Stomach (tissue), 9 donors: Measurements from ENCODE around the gene LRRC72. TPM values are rescaled to one million over a fixed set of nuclear protein-coding genes. Genes with fewer than 3 reads are reported as not detected.
A peak's percentile ranks its signal among the peaks of the same experiment; 100 is the strongest.

Experiments
- DNase-seq, 2 donors: peaks; one replicate each; pipeline versions ENCODE4 v3.0.0 to v3.0.0-alpha.2; 2013 to 2019
- H3K27ac ChIP-seq, 5 donors: fragments of 200-600 bp in 4 of 5; sonication (generic) in 4 of 5; one replicate each; pipeline ENCODE4 v1.5.1; 2013 to 2019; ENCODE audit warnings: mild to moderate bottlenecking in 1 of 5, moderate library complexity in 1 of 5
- H3K27me3 ChIP-seq, 3 donors: fragments of 200-600 bp; sonication (generic); one replicate each; pipeline ENCODE4 v1.5.1; 2017 to 2019; ENCODE audit warnings: mixed run types in 1 of 3
- H3K36me3 ChIP-seq, 4 donors: fragments of 200-600 bp; sonication (generic); 1 replicate in 3 of 4; 2 replicates in 1 of 4; pipeline ENCODE4 v1.5.1; 2016 to 2019
- H3K4me1 ChIP-seq, 4 donors: fragments of 200-600 bp; sonication (generic); one replicate each; pipeline ENCODE4 v1.5.1; 2016 to 2019
- H3K4me3 ChIP-seq, 4 donors: fragments of 200-600 bp; sonication (generic) in 3 of 4; one replicate each; pipeline ENCODE4 v1.5.1; 2016 to 2019; ENCODE audit warnings: mild to moderate bottlenecking in 1 of 4
- H3K9me3 ChIP-seq, 4 donors: fragments of 200-600 bp; sonication (generic); one replicate each; pipeline ENCODE4 v1.5.1; 2016 to 2019
- EP300 ChIP-seq: sonication (generic); formaldehyde crosslinking; IDR thresholded peaks from one replicate; pipeline ENCODE4 v1.6.1; 2017; ENCODE audit warnings: antibody characterized with exemption
- POLR2A ChIP-seq, 4 donors: fragments of 450-650 bp; IDR thresholded peaks; one replicate each; pipeline ENCODE4 v1.6.1; 2016; ENCODE audit warnings: antibody characterized with exemption in 4 of 4, control low read depth in 2 of 4, mild to moderate bottlenecking in 1 of 4, moderate library complexity in 1 of 4
- POLR2AphosphoS5 ChIP-seq, 3 donors: sonication (generic); formaldehyde crosslinking; IDR thresholded peaks; one replicate each; pipeline ENCODE4 v1.6.1; 2016; ENCODE audit warnings: antibody characterized with exemption in 3 of 3
- WGBS, 5 donors: extraction: QIAGEN DNeasy Blood & Tissue Kit in 3 of 5; methylation state at CpG; one replicate each; pipeline versions ENCODE4 v1.1.5 to v1.1.7; 2013 to 2018; 5-methylcytosine and 5-hydroxymethylcytosine counted together
- intact Hi-C: fragments of 100-400 bp; cut with DNase I; formaldehyde crosslinking; loops from one replicate; pipeline ENCODE4 v1.15.1; 2023; ENCODE audit warnings: low total_unique reads
- polyA plus RNA-seq, 3 donors: library from polyadenylated mRNA; stranded (reverse); fragments of 200-250 nt; gene quantifications; one replicate each; pipeline ENCODE4 v1.2.3, GENCODE V29; 2013
- total RNA-seq, 5 donors: library from RNA; depleted of rRNA; stranded (reverse); fragments of >200 nt; gene quantifications; one replicate each; pipeline versions ENCODE4 v1.1.0 to v1.2.3, GENCODE V29; 2014 to 2016
- TF ChIP-seq, protein P1 (sequence below), 7 experiments: fragments of 450-650 bp in 4 of 7; fragments of 200-600 bp in 3 of 7; sonication (generic) in 3 of 7; IDR thresholded peaks; one replicate each; pipeline ENCODE4 v1.5.1; 2016 to 2019; ENCODE audit warnings: antibody characterized with exemption in 7 of 7, control low read depth in 2 of 7, mild to moderate bottlenecking in 1 of 7
- donor health status: healthy with polysubstance abuse.
- donor health status: Bipolar disorder and iron deficiency.
- donor health status: healthy.

Gene LRRC72
- total and polyA plus RNA-seq, 8 donors: not detected

DNA sequence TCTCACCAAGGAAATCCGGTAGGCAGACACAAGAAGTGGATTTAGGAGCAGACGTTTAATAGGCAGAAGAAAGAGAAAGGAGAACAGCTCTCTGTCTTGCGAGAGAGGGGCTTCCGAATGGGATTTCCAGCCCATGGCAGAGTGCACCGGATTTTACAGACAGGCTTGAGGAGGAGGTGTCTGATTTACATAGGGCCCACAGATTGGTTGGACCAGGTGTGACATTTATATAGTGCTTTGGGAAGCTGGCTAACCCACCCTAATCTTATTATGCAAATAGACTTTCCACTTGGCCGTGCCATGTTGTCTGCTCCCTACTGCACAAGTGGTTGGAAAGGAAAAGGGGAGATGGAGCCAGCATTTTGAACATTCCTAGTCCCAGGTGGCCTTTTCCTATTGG, 61.2 kb downstream of the LRRC72 start:
- WGBS, 5 donors: 50 to 71% (median 51%) methylated on average over 6 of the region's 6 CpGs

DNA sequence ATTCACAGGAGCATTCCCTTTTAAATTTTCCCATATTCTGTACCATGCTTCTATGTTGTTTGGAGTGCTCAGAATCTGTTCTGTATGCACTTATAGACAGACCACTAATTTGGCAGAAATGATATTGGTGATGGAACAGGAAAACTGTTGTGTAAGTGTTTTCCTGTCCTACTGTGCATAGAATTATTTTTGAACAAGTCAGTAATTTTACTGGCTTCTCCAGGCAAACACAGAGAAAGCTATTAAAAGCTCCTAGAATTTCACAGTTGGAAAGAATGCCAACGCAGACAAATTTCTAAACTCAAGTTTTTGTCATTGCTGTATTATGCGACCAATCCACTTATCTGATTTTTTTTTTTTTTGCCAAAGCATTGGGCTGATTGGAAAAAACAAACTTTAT, 63.3 kb downstream of the LRRC72 start:
- no peak overlapping the region for H3K4me3 ChIP-seq
- intact Hi-C loops: no loop called here
- 38 to 69% (median 52%) methylated on average over 2 of the region's 2 CpGs for WGBS, 5 donors
- H3K9me3 ChIP-seq: no peaks in the 10 kb centered on the region
- no peak for TF ChIP-seq POLR2A (IDR thresholded peaks at IDR 0.05)
- TF ChIP-seq EP300: no peak
- TF ChIP-seq, protein P1, sequence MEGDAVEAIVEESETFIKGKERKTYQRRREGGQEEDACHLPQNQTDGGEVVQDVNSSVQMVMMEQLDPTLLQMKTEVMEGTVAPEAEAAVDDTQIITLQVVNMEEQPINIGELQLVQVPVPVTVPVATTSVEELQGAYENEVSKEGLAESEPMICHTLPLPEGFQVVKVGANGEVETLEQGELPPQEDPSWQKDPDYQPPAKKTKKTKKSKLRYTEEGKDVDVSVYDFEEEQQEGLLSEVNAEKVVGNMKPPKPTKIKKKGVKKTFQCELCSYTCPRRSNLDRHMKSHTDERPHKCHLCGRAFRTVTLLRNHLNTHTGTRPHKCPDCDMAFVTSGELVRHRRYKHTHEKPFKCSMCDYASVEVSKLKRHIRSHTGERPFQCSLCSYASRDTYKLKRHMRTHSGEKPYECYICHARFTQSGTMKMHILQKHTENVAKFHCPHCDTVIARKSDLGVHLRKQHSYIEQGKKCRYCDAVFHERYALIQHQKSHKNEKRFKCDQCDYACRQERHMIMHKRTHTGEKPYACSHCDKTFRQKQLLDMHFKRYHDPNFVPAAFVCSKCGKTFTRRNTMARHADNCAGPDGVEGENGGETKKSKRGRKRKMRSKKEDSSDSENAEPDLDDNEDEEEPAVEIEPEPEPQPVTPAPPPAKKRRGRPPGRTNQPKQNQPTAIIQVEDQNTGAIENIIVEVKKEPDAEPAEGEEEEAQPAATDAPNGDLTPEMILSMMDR (IDR thresholded peaks at IDR 0.05): no peak
- TF ChIP-seq POLR2AphosphoS5 (IDR thresholded peaks at IDR 0.05): no peak
- H3K27me3 ChIP-seq: no peaks in the 10 kb centered on the region
- peak overlapping the region in 2 of 5 donors; percentile 11 to 14 for H3K27ac ChIP-seq
- DNase-seq: no peak
- no peaks in the 10 kb centered on the region for H3K36me3 ChIP-seq
- peaks cover 0 to 22% (median 12%) of the 10 kb centered on the region in 4 donors for H3K4me1 ChIP-seq

More for the DNA sequence above, 61.2 kb downstream of the LRRC72 start:
- no peaks in the 10 kb centered on the region for H3K9me3 ChIP-seq
- intact Hi-C loops: no loop called here
- peak in 2 of 3 donors; percentile 17 to 60 for TF ChIP-seq POLR2AphosphoS5 (IDR thresholded peaks at IDR 0.05)
- TF ChIP-seq, protein P1 (IDR thresholded peaks at IDR 0.05): no peak
- H3K27ac ChIP-seq: peak overlapping the region in 3 of 5 donors; percentile 5 to 38 (median 29)
- no peaks in the 10 kb centered on the region for H3K27me3 ChIP-seq
- H3K4me1 ChIP-seq: peaks cover 0 to 22% (median 12%) of the 10 kb centered on the region in 4 donors
- no peaks in the 10 kb centered on the region for H3K36me3 ChIP-seq
- H3K4me3 ChIP-seq: peak overlapping the region in 1 of 4 donors; percentile 13
- DNase-seq: peak in 1 of 2 donors; percentile 64

DNA sequence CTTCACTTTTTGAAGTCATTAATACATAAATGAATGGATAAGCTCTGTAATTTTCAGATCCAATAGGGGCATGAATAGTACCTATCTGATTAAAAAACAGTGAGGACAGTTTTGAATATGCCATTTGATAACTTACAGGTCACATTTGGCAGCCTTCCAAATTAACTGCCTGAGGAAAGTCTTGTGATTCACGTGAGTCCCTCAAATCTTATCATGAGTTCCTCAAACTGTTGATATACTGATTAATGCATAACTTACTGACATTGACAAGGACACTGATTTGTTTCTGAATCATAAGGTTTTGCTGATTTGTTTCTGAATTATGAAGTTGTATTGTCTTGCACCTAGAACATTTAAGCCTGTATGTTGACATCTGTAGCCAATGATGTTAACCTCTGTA, 63.8 kb downstream of the LRRC72 start:
- Histone ChIP-seq H3K4me3 (no peak overlapping the region), H3K4me1 (peaks cover 0 to 22% (median 12%) of the 10 kb centered on the region in 4 donors), H3K27me3 (no peaks in the 10 kb centered on the region), H3K9me3 (no peaks in the 10 kb centered on the region), H3K27ac (peak overlapping the region in 3 of 5 donors; percentile 11 to 41 (median 31)), H3K36me3 (no peaks in the 10 kb centered on the region)
- TF ChIP-seq POLR2AphosphoS5 (IDR thresholded peaks at IDR 0.05): peak in 2 of 3 donors; percentile 65 to 79
- TF ChIP-seq EP300: no peak
- DNase-seq: peak in 1 of 2 donors; percentile 61
- intact Hi-C loops: no loop called here
- WGBS, 5 donors: 9 to 33% (median 27%) methylated on average over 1 of the region's 1 CpG

DNA sequence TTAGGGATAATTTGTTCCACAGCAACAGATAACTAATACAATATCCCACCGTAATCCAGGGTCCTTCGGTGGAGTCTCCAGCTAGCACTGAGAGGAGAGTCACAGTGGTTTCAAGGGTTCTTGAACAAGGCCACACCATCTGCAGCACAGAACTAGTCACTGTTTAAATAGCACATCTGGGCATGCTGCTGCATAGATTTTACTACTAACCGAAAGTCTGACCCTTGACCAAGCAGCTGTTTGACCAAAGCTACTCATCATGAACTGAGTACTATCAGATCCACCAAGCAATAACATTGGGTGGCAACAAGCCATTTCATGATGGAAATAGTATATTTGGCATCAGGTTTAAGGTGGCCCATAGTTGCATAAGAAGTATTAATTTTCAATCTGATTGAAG, 65.8 kb downstream of the LRRC72 start:
- H3K4me1 ChIP-seq: peaks cover 0 to 19% (median 12%) of the 10 kb centered on the region in 4 donors
- H3K36me3 ChIP-seq: no peaks in the 10 kb centered on the region
- no peaks in the 10 kb centered on the region for H3K27me3 ChIP-seq
- no peaks in the 10 kb centered on the region for H3K9me3 ChIP-seq
- intact Hi-C loops: no loop called here
- no peak overlapping the region for H3K27ac ChIP-seq
- 64 to 84% (median 74%) methylated on average over 3 of the region's 3 CpGs for WGBS, 5 donors
- no peak overlapping the region for H3K4me3 ChIP-seq
- TF ChIP-seq, protein P1 (IDR thresholded peaks at IDR 0.05): no peak
- TF ChIP-seq POLR2AphosphoS5 (IDR thresholded peaks at IDR 0.05): no peak
- TF ChIP-seq POLR2A (IDR thresholded peaks at IDR 0.05): no peak
- no peak for TF ChIP-seq EP300
- no peak for DNase-seq

DNA sequence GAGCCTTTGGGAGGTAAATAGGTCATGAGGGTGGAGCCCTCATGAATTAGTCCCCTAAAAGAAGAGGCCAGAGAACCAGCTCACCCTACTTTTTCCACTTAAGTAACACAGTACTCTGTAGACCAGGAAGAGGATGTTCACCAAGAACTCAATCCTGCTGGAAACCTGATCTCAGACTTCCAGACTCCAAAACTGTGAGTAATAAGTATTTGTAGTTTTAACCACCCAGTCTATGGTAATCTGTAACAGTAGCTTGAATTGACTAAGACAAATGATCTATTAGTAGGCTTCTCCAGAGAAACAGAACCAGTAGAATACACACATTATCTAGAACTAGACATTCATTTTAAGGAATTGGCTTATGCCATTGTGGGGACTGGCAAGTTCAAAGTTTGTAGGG, 67.4 kb downstream of the LRRC72 start:
- no peak for DNase-seq
- intact Hi-C loops: no loop called here
- Histone ChIP-seq H3K27ac (peak overlapping the region in 2 of 5 donors; percentile 52 to 53), H3K4me3 (no peak overlapping the region), H3K4me1 (peaks cover 0 to 23% (median 13%) of the 10 kb centered on the region in 4 donors), H3K9me3 (no peaks in the 10 kb centered on the region), H3K27me3 (no peaks in the 10 kb centered on the region), H3K36me3 (peaks cover 0 to 11% (median 7%) of the 10 kb centered on the region in 4 donors)
- TF ChIP-seq POLR2AphosphoS5 (IDR thresholded peaks at IDR 0.05) (no peak), POLR2A (IDR thresholded peaks at IDR 0.05) (no peak), EP300 (no peak)
- TF ChIP-seq, protein P1 (IDR thresholded peaks at IDR 0.05): no peak
